Measurements from ENCODE around the gene LRRC7.

The LRRC7 gene

DNA sequence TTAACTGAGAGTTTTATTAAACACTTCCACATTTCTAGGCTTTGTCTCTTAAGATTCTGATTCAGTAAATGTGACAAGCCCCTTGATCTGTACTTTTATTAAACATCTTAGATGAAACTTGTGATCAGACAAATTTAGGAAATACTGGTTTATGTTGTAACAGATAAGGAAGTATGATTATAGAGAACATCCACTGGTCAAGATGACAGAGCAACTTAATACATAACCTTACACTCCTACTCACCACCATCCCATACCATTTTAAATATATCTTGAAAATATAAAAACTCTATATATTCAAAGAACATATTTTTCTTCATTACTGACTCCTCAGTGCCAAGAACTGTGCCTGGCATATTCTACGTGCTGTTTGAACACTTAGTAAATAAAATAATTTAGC lies 420.2 kb downstream of the LRRC7 start:
- no peak for DNase-seq
- in situ Hi-C loops (cut with MboI; ENCODE audit: low pct_unique_long_range_greater_than_20kb, low sequenced_read_pairs), result no loop called here

DNA sequence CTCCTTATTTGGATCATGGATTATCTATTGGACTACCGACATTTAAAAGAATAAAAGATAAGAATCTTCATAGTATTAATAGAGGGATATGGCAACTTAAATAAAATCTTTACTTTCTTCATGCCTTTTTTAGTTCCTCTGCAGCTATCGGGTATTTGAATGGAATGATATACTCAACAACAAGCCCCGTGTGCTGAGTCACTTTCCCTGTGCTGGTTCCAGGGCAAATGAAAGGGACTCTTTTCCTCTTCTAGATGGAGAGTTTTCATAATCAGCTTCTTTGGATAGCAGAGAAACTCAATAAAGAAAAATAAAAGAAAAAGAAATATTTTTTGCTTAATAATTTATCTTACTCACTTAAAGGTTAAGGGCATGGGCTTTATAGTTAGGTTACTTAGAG lies 423.9 kb downstream of the LRRC7 start:
- in situ Hi-C loops (cut with MboI; ENCODE audit: low pct_unique_long_range_greater_than_20kb, low sequenced_read_pairs), result no loop called here
- no peak for DNase-seq

DNA sequence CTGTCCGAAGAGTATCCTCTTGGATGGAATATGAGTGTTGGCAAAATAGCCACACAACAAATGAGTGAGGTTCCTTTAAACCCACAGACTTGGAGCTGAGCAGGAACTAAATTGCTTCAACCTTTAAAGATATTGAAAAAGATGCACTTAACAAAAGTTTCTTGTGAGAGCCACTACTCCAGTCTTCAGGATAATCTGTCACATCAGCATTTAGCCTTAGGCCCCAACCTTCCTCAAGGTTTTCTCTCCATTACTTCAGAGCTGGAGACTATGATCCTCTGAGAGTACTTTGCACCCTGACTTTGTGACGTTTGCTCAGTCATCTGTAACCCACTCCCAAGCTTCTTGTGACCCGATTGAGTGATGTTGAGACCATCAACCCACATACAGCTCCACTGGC lies 424.9 kb downstream of the LRRC7 start:
- in situ Hi-C loops (cut with MboI; ENCODE audit: low pct_unique_long_range_greater_than_20kb, low sequenced_read_pairs), result no loop called here

DNA sequence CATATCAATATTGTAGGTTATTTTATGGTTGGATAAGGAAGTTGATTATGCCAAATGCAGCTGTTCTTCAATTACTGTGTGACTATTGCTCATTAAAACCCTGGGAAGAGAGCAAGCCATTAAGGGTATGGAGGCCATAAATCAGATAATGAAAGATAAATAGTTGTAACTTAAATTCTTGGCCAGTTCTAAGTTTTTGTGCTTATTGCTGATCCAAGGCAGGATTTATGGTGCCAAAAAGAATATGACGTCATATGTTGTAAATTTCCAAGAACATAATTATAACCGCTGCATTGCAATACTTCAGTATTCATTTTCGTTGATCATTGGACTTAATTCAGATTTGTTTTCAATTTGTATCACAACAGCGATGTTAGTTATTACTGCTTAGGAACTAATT lies 426.1 kb downstream of the LRRC7 start:
- in situ Hi-C loops (cut with MboI; ENCODE audit: low pct_unique_long_range_greater_than_20kb, low sequenced_read_pairs), result no loop called here
- no peak for DNase-seq

More for the DNA sequence above, 424.9 kb downstream of the LRRC7 start:
- no peak for DNase-seq

DNA sequence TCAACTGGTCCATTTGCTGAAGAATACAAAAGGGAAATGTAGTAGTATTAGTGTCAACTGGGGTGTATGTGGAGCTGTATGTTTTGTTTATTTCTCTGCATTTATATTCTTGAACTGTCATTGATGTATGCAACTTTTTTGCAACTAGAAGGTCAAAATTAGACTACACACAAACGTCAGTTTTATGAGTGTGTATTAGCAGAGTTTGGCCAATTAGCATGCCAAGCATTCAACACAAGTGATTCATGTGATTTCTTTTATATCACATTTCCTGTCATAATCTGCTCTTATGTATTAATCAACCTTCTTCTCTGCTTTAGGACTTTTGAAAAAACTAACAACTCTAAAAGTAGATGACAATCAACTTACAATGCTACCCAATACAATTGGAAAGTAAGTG lies 426.5 kb downstream of the LRRC7 start:
- in situ Hi-C loops (cut with MboI; ENCODE audit: low pct_unique_long_range_greater_than_20kb, low sequenced_read_pairs), result no loop called here
- no peak for DNase-seq

DNA sequence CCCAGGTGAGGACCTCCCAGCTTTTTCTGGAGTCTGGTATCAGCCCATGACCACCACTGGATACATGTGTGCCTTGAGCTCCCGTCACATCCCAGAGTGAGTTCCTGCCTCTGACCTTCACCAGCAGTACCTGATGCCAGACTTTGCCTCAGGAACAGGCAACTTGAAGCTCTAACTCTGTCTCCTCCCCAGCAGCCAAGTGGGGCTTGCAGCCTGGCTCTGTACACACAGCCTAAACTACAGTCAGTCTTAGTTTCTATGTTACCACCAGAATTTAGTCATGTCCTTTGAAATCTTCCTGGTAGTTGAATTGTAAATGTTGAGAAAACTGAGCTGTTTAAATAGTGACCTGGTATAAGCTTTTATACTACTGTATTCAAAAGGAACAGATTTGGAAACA lies 431.1 kb downstream of the LRRC7 start:
- DNase-seq, result no peak
- in situ Hi-C loops (cut with MboI; ENCODE audit: low pct_unique_long_range_greater_than_20kb, low sequenced_read_pairs), result no loop called here

DNA sequence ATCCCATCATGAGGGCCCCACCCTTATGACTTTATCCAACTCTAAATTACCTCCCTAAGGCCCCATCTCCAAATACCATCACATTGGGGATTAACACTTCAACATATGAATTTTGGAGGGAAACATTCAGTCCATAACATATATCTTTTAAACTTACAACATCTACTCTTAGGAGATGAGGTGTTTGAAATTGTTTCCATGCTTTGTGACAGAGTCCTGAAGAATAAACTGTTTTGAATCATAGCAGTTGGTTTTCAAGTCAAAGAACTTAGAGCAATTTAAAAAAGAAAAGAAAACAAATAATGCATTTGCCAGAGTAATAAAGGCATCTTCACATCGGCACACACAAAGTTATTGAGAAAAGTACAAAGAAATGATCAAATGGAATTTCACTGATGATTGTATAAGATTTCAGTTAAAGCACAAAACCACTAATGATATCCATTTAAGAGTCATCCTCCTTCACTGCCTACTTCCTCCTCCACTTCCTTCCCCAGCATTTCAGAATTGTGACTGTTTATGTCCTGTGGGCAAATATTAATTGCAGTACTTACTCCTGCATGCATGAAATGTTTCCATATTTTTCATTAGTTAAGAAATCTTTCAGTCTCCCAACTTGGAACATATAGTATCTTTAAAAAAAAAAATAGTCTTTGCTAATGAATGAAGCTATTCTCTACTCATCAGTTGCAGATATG lies 435.6 kb downstream of the LRRC7 start:
- peak; percentile 17 for DNase-seq
- in situ Hi-C loops (cut with MboI; ENCODE audit: low pct_unique_long_range_greater_than_20kb, low sequenced_read_pairs), result no loop called here

DNA sequence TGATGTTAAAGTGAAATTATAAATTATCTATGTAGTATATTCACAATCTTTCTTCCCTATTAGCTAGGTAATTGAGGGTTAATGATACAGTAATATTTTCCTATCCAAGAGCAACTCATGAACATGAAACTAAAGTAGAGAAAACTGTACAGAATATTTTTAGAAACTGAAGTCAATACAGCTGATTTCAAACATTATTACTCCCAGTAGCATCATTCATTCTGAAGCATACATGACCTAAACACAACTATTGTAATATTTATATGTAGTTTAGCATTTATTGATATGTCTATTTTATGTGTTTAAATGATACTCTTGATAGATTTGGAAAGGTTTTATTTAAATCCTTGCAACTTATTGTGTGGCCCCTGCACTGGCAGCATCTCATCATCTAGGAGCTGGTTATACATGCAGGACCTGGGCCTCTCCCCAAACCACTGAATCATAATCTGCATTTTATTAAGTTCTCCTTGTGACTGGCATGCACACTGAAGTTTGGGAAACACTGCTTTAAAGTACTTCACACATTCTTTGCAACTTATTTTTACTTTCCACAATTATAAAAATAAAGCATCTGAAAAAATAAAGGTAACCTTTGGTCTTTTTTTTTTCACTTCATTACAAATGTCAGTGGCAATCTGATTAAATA lies 437.8 kb downstream of the LRRC7 start:
- in situ Hi-C loops (cut with MboI; ENCODE audit: low pct_unique_long_range_greater_than_20kb, low sequenced_read_pairs), result no loop called here

DNA sequence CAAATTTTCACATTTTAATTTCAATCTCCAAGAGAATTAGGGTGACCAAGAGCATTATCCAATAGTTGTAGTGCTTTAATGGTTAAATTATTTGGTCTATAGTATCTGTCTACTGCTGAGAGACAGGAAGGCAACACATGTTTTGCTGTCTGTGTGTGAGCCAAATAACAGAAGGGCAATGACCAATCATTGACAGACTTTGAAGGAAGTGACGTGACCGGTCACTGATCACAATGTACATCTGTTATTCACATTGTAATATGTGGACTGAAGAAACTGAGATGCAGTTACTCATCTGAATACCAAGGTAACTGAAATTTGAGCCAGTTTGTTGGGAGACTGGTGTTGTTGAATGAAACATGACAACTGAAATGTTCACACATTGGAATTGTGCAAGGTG lies 440.9 kb downstream of the LRRC7 start:
- DNase-seq, result no peak
- in situ Hi-C loops (cut with MboI; ENCODE audit: low pct_unique_long_range_greater_than_20kb, low sequenced_read_pairs), result no loop called here

More for the DNA sequence above, 437.8 kb downstream of the LRRC7 start:
- no peak for DNase-seq

DNA sequence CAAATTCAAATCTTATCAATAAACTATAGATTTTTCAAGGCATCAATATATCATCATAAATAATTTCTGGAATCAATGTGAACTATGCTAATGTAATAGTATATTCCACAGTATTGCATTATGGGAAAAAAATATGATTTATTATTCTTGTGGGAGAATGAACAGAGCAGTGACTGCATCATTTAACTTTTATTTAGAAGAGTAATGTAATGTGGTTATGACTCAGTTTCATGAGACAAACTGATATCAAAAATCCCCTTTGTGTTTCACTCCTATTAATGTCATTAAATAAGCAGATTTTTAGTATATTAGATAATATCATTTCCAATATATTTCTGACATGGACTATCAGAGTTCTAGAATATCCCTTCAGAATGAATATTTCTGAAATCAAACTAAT lies 450.0 kb downstream of the LRRC7 start:
- DNase-seq, result no peak

DNA sequence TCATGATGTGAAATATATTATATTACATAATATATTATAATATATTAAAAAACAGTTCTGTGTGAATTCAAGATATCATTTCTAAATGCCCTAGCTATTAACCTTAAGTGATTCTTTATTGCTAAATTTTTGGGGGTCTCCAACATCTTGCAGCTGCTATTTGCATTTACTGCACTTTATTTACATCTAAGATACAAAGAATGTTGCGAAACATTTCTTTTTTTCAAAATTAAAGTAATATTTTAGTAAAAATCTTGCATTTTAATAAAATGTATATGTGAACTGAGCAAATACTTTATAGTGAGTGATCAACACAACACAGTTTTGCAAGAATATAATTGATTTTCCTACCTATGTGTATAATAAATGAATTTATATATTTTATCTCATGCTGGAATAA lies 456.6 kb downstream of the LRRC7 start:
- in situ Hi-C loops (cut with MboI; ENCODE audit: low pct_unique_long_range_greater_than_20kb, low sequenced_read_pairs), result no loop called here
- DNase-seq, result no peak

More for the DNA sequence above, 450.0 kb downstream of the LRRC7 start:
- in situ Hi-C loops (cut with MboI; ENCODE audit: low pct_unique_long_range_greater_than_20kb, low sequenced_read_pairs), result no loop called here

DNA sequence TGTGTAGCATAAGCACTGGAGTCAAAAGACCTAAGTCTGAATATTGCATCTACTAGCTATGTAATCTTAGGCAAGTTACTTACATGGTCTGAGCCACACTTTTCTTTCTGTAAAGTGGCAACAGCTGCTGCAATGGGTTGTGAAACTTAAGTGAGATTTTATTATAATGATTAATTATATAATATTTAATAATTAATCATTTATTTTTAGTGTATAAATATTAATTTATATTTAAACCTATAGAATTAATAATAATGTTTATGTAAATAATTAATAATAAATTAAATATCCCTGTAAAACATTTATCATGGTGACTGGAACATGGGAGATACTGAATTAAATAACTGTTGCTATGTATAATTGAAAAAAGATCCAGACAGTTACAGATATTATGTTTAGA lies 457.3 kb downstream of the LRRC7 start:
- in situ Hi-C loops (cut with MboI; ENCODE audit: low pct_unique_long_range_greater_than_20kb, low sequenced_read_pairs), result no loop called here
- no peak for DNase-seq

DNA sequence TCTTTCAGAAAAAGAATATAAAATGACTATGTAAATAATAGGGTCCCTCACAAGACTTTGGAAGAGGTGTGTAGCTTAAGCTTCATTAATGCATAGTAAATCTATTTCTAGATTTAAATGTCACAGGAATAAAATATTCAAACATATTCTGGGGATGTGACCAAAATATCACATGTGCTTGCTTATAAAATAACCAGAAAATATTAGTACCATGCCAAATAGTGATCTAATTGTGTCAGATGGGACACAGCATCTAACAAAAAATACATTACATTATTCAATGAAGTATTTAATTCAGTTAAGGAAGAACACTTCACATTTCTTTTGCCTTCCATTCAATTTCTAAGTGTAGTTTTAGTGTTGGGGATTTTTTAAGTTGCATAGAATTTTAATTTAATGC lies 458.1 kb downstream of the LRRC7 start:
- in situ Hi-C loops (cut with MboI; ENCODE audit: low pct_unique_long_range_greater_than_20kb, low sequenced_read_pairs), result no loop called here
- no peak for DNase-seq

DNA sequence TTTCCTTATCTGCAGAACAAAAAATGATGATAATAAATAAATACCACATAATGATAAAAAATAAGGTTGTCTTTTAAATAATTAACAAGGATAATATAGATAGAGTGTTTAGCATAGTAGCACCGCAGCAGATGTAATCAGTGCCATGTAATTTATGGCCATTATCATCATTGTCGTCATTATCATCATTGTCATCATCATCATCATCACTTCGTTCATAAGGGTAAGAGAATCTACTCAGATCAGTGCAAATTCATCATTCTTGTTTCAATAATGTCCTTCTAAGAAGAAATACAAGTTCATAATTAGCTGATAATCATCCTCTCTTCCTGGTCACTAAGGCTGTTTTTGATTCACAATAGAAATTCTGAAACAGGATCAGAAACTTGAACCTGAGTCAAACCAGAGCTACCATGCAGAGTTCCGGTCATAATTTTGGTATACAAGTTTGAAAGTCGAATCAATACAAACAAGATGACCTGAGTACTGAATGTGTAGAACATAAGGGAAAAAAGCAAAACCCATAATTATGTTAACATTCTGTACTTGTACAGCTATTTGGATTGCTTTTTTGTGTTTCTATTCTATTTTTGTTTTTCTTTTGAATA lies 465.6 kb downstream of the LRRC7 start:
- no peak for DNase-seq
- in situ Hi-C loops (cut with MboI; ENCODE audit: low pct_unique_long_range_greater_than_20kb, low sequenced_read_pairs), result no loop called here

DNA sequence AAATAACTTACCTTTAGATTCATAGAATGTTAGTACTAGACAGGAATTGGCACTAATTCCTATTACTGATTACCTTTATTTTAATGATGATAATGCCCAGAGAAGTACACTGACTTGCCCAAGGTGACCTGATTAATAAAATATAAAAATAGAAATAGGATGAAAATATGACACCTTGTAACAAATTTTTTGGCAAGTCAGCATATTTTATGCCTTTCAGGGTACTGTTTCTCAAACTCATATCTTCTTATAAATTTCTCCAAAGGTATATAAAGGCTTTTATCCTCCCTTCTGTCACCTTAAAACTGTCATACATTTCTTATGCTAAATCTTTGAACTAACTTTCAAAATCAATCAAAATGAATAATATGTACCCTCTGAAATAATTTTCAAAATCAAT lies 466.2 kb downstream of the LRRC7 start:
- in situ Hi-C loops (cut with MboI; ENCODE audit: low pct_unique_long_range_greater_than_20kb, low sequenced_read_pairs), result no loop called here
- no peak for DNase-seq

DNA sequence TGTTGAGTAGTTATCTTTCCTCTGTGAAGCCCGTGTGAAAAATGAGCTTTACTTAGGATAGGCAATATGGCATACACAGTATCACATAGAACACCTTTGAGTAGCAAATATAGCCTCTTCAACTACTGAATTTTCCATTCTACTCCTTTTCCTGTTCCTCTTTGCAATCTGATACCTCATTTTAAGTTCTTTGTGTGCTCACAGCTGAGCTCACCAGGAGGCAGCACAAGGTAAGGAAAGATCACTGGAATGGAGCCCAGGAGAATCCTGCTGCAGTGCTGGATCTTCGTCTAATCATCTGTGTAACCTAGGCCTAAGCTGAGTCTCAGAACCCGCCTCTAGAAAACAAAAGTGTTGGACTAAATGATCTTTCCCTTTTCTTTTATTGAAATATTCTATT lies 466.7 kb downstream of the LRRC7 start:
- in situ Hi-C loops (cut with MboI; ENCODE audit: low pct_unique_long_range_greater_than_20kb, low sequenced_read_pairs), result no loop called here

DNA sequence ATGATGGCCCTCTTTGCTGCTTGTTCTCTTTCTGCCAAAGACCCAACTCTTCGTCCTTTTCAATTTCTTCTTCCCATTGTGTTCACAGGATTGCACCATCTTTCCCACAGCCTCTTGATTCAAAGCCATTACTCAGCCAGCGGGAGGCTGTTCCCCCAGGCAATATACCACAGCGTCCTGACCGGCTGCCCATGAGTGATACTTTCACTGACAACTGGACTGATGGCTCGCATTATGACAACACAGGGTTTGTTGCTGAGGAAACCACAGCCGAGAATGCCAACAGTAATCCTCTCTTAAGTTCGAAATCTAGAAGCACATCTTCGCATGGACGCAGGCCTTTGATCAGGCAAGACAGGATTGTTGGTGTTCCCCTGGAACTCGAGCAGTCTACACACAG lies 470.3 kb downstream of the LRRC7 start:
- no peak for DNase-seq
- in situ Hi-C loops (cut with MboI; ENCODE audit: low pct_unique_long_range_greater_than_20kb, low sequenced_read_pairs), result no loop called here

More for the DNA sequence above, 466.7 kb downstream of the LRRC7 start:
- peak; percentile 52 for DNase-seq

DNA sequence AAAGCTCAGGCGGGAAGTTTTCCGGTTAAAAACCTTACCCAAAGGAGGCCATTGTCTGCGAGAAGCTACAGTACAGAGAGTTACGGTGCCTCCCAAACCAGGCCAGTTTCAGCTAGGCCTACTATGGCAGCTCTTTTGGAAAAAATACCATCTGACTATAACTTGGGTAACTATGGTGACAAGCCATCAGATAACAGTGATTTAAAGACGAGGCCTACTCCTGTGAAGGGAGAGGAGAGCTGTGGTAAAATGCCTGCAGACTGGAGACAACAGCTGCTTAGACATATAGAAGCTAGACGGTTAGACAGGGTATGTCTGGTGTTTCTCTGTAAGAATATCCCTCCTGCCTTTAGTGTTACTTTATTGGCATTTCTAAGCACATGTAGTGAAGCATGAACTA lies 471.8 kb downstream of the LRRC7 start:
- in situ Hi-C loops (cut with MboI; ENCODE audit: low pct_unique_long_range_greater_than_20kb, low sequenced_read_pairs), result no loop called here
- DNase-seq, result no peak

DNA sequence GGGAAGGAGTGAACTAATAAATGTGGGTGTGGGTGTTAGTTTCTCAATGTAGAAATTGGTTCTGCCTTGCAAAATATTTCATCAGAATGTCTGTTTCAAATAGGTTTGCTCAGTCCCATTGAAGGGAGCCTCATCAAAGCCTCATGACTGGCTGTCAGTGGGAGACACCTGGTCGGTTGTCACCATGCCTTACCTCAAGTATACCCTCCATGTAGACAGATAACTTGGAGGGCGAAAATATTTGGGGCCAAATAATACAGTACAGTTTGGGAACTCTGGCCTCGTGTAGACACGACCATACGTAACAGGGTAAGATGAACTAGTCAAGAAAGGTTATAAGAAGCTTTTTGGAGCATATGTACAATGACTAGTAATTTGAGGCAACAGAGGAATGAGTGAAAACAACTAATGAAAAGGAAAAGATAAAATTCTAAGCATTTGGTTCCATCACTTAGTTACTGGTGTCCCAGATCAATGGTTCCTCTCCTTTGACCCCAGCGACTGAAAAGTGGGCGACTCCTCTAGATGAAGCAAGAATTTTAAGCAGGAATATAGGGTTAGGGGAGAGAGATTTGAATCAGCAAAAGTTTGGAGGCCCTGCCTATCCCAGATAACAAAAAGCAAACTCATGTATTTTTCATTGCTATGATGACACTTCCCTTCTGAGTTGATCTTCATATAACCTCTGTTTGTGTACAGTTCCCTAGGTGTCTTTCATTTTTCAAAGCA lies 473.8 kb downstream of the LRRC7 start:
- DNase-seq, result no peak
- in situ Hi-C loops (cut with MboI; ENCODE audit: low pct_unique_long_range_greater_than_20kb, low sequenced_read_pairs), result no loop called here

DNA sequence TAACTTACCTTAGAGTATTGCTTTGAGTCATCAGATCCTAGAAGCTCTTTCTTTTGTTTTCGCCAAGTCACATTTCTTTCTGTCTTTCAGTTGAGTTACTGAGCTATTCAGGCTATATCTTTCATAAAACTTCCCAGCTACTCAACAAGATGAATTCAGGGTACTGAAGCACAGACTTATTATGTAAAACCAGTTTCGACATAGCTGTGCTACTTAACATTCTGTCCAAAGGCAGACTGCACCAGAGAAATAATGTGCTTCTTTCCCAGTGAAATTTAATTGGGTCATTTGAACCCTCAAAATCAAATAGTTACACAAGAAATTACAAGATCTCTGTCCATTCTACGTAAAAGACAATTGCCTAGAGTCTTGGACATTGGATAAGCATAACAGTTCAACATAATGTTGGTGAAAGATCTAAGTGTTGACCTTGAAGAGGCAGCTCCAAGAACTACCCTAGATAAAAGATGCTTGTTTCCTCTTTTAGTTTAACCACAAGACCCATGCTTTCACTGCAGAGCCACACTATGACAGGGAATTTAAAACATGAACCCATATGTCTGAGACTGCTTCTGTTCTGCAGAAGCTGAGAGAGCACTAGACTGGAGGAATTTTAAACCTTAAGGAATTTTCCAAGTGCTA lies 474.5 kb downstream of the LRRC7 start:
- DNase-seq, result peak; percentile 30
- in situ Hi-C loops (cut with MboI; ENCODE audit: low pct_unique_long_range_greater_than_20kb, low sequenced_read_pairs), result no loop called here
